Fibroblast of villous mesenchyme (primary cell): Measurements from ENCODE around the gene ABHD17C. TPM values are rescaled to one million over a fixed set of nuclear protein-coding genes. Genes with fewer than 3 reads are reported as not detected.
A peak's percentile ranks its signal among the peaks of the same experiment; 100 is the strongest.

Experiments
- DNase-seq: peaks from one replicate; pipeline ENCODE4 v3.0.0-alpha.2; 2010; ENCODE audit warnings: low read depth
- H3K4me3 ChIP-seq: 2 replicates; pipeline ENCODE4 v1.5.1; 2011; ENCODE audit warnings: low read depth, mild to moderate bottlenecking, low read length
- CTCF ChIP-seq: IDR thresholded peaks from 2 replicates; pipeline ENCODE4 v1.5.1; 2012; ENCODE audit warnings: low read depth, mild to moderate bottlenecking, low read length; ENCODE audit not compliant: insufficient read depth
- total RNA-seq: library from RNA; depleted of rRNA; stranded (reverse); fragments of >200 nt; gene quantifications from 2 replicates; pipeline ENCODE4 v1.2.3, GENCODE V29; 2012

Gene ABHD17C
- total RNA-seq, 1 donor = 12.1 TPM

GRCh38 chr15:80778964-80779657, 84.0 kb downstream of the ABHD17C start, which contains the start of gene CEMIP:
Gene CEMIP (plus strand): TSS chr15:80779370. CDS start chr15:80873880, 94,510 bp downstream.
- peak; percentile 84 for TF ChIP-seq CTCF
- DNase-seq = peak; percentile 79
- H3K4me3 ChIP-seq = peak within 1 kb of the TSS; percentile 59

- no peak for TF ChIP-seq CTCF
- peak overlapping the region; percentile 59 for H3K4me3 ChIP-seq
- peak; percentile 56 for DNase-seq
Observed at GRCh38 chr15:80779658-80780415, 84.7 kb downstream of the ABHD17C start.

GRCh38 chr15:80780416-80781221, 85.5 kb downstream of the ABHD17C start:
- peak; percentile 73 for DNase-seq
- peak; percentile 0 for TF ChIP-seq CTCF

GRCh38 chr15:80783260-80783659, 88.2 kb downstream of the ABHD17C start:
- no peak overlapping the region for H3K4me3 ChIP-seq
- TF ChIP-seq CTCF = no peak

More at GRCh38 chr15:80780416-80781221, 85.5 kb downstream of the ABHD17C start:
- H3K4me3 ChIP-seq = peak overlapping the region; percentile 59

GRCh38 chr15:80785335-80785734, 90.2 kb downstream of the ABHD17C start:
- no peak overlapping the region for H3K4me3 ChIP-seq
- TF ChIP-seq CTCF = no peak

More at GRCh38 chr15:80783260-80783659, 88.2 kb downstream of the ABHD17C start:
- DNase-seq = no peak

GRCh38 chr15:80785811-80786354, 90.8 kb downstream of the ABHD17C start:
- no peak for DNase-seq
- H3K4me3 ChIP-seq = no peak overlapping the region
- TF ChIP-seq CTCF = no peak

More at GRCh38 chr15:80785335-80785734, 90.2 kb downstream of the ABHD17C start:
- DNase-seq = no peak
